Uterus (tissue), 4 donors: ENCODE measurements around the gene TMEM222. TPM values are rescaled to one million over a fixed set of nuclear protein-coding genes. Genes with fewer than 3 reads are reported as not detected.

Source experiments
- DNase-seq, 2 donors: peaks; one replicate each; pipeline ENCODE4 v3.0.0-alpha.2; 2019 to 2020
- H3K27ac ChIP-seq, 2 donors: fragments of 200-600 bp; sonication (generic); 1 replicate in 1 of 2; 2 replicates in 1 of 2; pipeline ENCODE4 v1.5.1; 2016 to 2018
- H3K27me3 ChIP-seq, 2 donors: fragments of 200-600 bp; sonication (generic); one replicate each; pipeline ENCODE4 v1.5.1; 2018 to 2019; ENCODE audit warnings: control low read depth in 1 of 2
- H3K36me3 ChIP-seq, 2 donors: fragments of 200-600 bp; sonication (generic); one replicate each; pipeline ENCODE4 v1.5.1; 2019; ENCODE audit warnings: control low read depth in 1 of 2
- H3K4me1 ChIP-seq, 2 donors: fragments of 200-600 bp; sonication (generic); one replicate each; pipeline ENCODE4 v1.5.1; 2018 to 2019; ENCODE audit warnings: control low read depth in 1 of 2
- H3K4me3 ChIP-seq, 2 donors: fragments of 200-600 bp; sonication (generic); 1 replicate in 1 of 2; 2 replicates in 1 of 2; pipeline ENCODE4 v1.5.1; 2018 to 2019; ENCODE audit warnings: mild to moderate bottlenecking in 1 of 2
- H3K9me3 ChIP-seq, 2 donors: fragments of 200-600 bp; sonication (generic); one replicate each; pipeline ENCODE4 v1.5.1; 2019; ENCODE audit warnings: control low read depth in 1 of 2
- POLR2A ChIP-seq, 2 donors: fragments of 450-650 bp; IDR thresholded peaks; one replicate each; pipeline ENCODE4 v1.6.1; 2016; ENCODE audit warnings: antibody characterized with exemption in 2 of 2, mild to moderate bottlenecking in 1 of 2, moderate library complexity in 1 of 2
- intact Hi-C: fragments of 100-400 bp; cut with DNase I; formaldehyde crosslinking; loops from one replicate; pipeline ENCODE4 v1.15.1; 2023; ENCODE audit warnings: low total_unique reads
- total RNA-seq, 4 donors: library from RNA; depleted of rRNA in 3 of 4; stranded (reverse); fragments of >200 nt in 3 of 4; gene quantifications; one replicate each; pipeline versions ENCODE4 v1.1.0 to v1.2.4, GENCODE V29; 2014 to 2023
- TF ChIP-seq, protein P1 (sequence below), 4 experiments: fragments of 200-600 bp in 2 of 4; fragments of 450-650 bp in 2 of 4; sonication (generic) in 2 of 4; IDR thresholded peaks; one replicate each; pipeline ENCODE4 v1.5.1; 2016 to 2019; ENCODE audit warnings: antibody characterized with exemption in 4 of 4, mild to moderate bottlenecking in 2 of 4, moderate library complexity in 1 of 4
- donor health status: DM: yes; HTN: yes; CAD: no.

TMEM222 gene
- total RNA-seq, 4 donors from 2014 or later, result 9.7 to 43.9 (median 18.6) TPM

DNA sequence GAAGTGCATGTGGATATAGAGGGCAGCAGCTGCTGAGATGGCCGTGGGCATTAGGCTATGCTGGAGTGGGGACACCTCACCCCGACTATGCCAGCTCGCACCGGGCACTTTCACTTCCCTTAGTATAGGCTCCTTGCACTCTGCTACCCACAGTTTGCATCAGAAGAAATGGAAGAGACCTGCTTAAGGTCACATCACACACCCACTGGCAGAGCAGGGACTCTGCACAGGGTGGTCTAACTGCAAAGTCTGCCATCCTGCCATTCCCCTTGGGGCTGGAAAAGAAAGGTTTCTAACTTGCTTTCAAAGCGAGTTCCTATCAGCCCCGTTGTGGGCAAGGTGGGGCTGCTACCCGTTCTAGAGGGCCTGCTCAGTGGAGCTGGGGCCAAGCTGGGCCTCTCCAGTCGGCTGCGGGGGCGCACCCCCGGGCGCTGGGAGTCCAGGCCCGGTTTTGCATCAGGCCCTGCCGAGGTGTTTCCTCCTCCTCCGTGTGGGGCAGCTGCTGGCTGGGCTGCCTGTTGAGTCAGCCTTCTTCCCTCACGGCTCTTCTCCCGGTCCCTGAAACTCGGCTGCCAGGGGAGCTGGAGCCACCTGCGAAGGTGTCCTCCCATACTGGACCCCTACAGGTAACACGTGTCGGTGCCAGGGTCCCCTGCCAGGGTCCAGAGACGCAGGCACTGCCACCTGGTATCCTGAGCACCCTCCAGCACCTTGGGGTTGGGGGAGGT is 19.7 kb downstream of the TMEM222 start, which contains the start of gene SYTL1:
Gene SYTL1 (plus strand): TSS at position 498 of the 728 bp plus-strand sequence. CDS start 3,313 bp downstream, outside the sequence.
- TF ChIP-seq POLR2A (IDR thresholded peaks at IDR 0.05), result no peak
- TF ChIP-seq, protein P1, sequence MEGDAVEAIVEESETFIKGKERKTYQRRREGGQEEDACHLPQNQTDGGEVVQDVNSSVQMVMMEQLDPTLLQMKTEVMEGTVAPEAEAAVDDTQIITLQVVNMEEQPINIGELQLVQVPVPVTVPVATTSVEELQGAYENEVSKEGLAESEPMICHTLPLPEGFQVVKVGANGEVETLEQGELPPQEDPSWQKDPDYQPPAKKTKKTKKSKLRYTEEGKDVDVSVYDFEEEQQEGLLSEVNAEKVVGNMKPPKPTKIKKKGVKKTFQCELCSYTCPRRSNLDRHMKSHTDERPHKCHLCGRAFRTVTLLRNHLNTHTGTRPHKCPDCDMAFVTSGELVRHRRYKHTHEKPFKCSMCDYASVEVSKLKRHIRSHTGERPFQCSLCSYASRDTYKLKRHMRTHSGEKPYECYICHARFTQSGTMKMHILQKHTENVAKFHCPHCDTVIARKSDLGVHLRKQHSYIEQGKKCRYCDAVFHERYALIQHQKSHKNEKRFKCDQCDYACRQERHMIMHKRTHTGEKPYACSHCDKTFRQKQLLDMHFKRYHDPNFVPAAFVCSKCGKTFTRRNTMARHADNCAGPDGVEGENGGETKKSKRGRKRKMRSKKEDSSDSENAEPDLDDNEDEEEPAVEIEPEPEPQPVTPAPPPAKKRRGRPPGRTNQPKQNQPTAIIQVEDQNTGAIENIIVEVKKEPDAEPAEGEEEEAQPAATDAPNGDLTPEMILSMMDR (IDR thresholded peaks at IDR 0.05), result no peak
- Histone ChIP-seq H3K36me3 (no peaks in the 10 kb centered on the region), H3K4me1 (no peaks in the 10 kb centered on the region), H3K9me3 (no peaks in the 10 kb centered on the region), H3K27me3 (no peaks in the 10 kb centered on the region), H3K4me3 (no peak within 1 kb of the TSS), H3K27ac (no peak within 1 kb of the TSS)
- no peak for DNase-seq
- intact Hi-C loops, result no loop called here

- H3K27me3 ChIP-seq, result no peaks in the 10 kb centered on the region
- H3K36me3 ChIP-seq, result no peaks in the 10 kb centered on the region
- no peak overlapping the region for H3K27ac ChIP-seq
- no peaks in the 10 kb centered on the region for H3K4me1 ChIP-seq
- H3K4me3 ChIP-seq, result no peak overlapping the region
- no peaks in the 10 kb centered on the region for H3K9me3 ChIP-seq
- intact Hi-C loops, result no loop called here
- TF ChIP-seq, protein P1 (IDR thresholded peaks at IDR 0.05), result no peak
- TF ChIP-seq POLR2A (IDR thresholded peaks at IDR 0.05), result no peak
- DNase-seq, result no peak
Measured at GRCh38 chr1:27342391-27342777, 20.4 kb downstream of the TMEM222 start.

DNA sequence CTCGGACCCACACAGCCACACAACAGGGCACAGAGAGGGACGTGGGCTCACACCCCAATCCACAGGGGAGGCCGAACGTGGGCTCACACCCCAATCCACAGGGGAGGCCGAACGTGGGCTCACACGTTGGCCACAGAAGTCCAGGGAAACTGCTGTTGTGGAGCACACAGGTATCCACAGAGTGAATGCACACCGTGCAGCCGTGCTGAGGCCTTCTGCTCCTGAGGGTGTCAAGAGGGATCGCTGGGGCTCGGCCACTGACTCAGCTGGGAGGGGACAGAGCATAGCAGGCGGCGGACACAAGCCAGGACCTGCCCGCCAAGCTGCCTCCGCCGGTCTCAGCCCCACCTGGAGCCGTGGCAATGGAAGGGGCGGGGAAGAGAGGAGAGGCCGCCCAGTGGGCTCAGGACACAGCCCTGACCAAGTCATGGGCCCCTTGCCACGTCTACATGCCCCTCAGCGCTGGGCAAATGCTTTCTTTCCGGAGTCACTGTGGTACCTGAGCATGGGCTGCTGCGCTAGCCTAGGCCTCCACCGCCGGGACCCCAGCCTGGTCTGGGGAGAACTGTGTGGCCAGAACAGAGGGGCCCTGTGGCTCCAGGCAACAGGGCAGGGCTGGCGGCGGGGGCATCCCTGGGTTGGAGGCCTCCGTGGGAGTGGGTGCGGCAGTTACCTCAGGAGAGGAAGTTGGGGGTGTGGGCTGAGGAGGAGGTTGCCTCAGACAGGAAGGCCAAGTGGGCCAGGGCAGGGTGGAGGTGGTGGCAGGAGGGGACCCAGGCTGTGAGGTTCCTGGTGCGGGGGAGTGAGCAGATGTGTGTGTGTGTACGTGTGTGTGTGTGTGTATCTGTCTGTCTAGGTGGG is 21.0 kb downstream of the TMEM222 start:
- TF ChIP-seq, protein P1 (IDR thresholded peaks at IDR 0.05), result no peak
- no peak for TF ChIP-seq POLR2A (IDR thresholded peaks at IDR 0.05)
- H3K27me3 ChIP-seq, result no peaks in the 10 kb centered on the region
- no peak overlapping the region for H3K4me3 ChIP-seq
- H3K9me3 ChIP-seq, result no peaks in the 10 kb centered on the region
- H3K27ac ChIP-seq, result no peak overlapping the region
- H3K36me3 ChIP-seq, result no peaks in the 10 kb centered on the region
- intact Hi-C loops, result no loop called here
- no peaks in the 10 kb centered on the region for H3K4me1 ChIP-seq
- DNase-seq, result no peak

GRCh38 chr1:27343639-27344025 is 21.7 kb downstream of the TMEM222 start:
- Histone ChIP-seq H3K27me3 (no peaks in the 10 kb centered on the region), H3K36me3 (no peaks in the 10 kb centered on the region), H3K27ac (no peak overlapping the region), H3K4me3 (no peak overlapping the region), H3K9me3 (no peaks in the 10 kb centered on the region), H3K4me1 (no peaks in the 10 kb centered on the region)
- TF ChIP-seq, protein P1 (IDR thresholded peaks at IDR 0.05), result no peak
- no peak for TF ChIP-seq POLR2A (IDR thresholded peaks at IDR 0.05)
- intact Hi-C loops, result no loop called here
- no peak for DNase-seq

- H3K27ac ChIP-seq, result no peak overlapping the region
- DNase-seq, result no peak
- no peaks in the 10 kb centered on the region for H3K4me1 ChIP-seq
- TF ChIP-seq POLR2A (IDR thresholded peaks at IDR 0.05), result no peak
- TF ChIP-seq, protein P1 (IDR thresholded peaks at IDR 0.05), result no peak
- no peaks in the 10 kb centered on the region for H3K36me3 ChIP-seq
- intact Hi-C loops, result no loop called here
- H3K27me3 ChIP-seq, result peaks cover 0 to 4% of the 10 kb centered on the region in 2 donors
- H3K9me3 ChIP-seq, result no peaks in the 10 kb centered on the region
- no peak overlapping the region for H3K4me3 ChIP-seq
Measured at GRCh38 chr1:27345272-27345671, 23.3 kb downstream of the TMEM222 start.
